22Rv1 (cell line): ENCODE measurements around the gene WDR38.
A peak's percentile ranks its signal among the peaks of the same experiment; 100 is the strongest.

Source experiments
- H3K27ac ChIP-seq: fragments of 450-650 bp; 2 replicates; pipeline ENCODE4 v1.5.1; 2017
- ZFX ChIP-seq: fragments of 450-650 bp; IDR thresholded peaks from 2 replicates; pipeline ENCODE4 v1.6.1; 2017; ENCODE audit warnings: antibody characterized with exemption, borderline replicate concordance
- TF ChIP-seq, protein P1 (sequence below): fragments of 450-650 bp; IDR thresholded peaks from 2 replicates; pipeline ENCODE4 v1.5.1; 2017; ENCODE audit warnings: mild to moderate bottlenecking

WDR38 gene

DNA sequence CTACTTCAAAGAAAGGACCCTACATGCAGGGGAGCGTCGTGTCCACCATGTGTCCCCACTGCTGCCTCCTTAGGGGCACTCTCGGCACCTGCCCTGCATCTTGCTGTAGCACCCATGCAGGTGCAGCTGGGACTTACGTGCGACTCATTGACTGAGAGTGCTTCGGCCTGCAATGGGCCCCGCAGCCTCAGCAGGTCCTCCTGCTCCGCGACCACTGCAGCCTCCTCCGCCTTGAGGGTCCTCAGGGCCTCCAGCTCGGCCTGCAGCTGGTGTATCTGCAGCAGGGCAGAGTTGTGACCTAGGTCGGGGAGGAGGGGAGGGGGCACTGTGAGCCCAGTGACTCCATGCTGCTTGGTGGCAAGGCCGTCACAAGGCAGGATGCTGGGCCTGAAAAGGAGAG, 35.7 kb downstream of the WDR38 start:
- TF ChIP-seq, protein P1, sequence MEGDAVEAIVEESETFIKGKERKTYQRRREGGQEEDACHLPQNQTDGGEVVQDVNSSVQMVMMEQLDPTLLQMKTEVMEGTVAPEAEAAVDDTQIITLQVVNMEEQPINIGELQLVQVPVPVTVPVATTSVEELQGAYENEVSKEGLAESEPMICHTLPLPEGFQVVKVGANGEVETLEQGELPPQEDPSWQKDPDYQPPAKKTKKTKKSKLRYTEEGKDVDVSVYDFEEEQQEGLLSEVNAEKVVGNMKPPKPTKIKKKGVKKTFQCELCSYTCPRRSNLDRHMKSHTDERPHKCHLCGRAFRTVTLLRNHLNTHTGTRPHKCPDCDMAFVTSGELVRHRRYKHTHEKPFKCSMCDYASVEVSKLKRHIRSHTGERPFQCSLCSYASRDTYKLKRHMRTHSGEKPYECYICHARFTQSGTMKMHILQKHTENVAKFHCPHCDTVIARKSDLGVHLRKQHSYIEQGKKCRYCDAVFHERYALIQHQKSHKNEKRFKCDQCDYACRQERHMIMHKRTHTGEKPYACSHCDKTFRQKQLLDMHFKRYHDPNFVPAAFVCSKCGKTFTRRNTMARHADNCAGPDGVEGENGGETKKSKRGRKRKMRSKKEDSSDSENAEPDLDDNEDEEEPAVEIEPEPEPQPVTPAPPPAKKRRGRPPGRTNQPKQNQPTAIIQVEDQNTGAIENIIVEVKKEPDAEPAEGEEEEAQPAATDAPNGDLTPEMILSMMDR: no peak
- no peak for TF ChIP-seq ZFX

DNA sequence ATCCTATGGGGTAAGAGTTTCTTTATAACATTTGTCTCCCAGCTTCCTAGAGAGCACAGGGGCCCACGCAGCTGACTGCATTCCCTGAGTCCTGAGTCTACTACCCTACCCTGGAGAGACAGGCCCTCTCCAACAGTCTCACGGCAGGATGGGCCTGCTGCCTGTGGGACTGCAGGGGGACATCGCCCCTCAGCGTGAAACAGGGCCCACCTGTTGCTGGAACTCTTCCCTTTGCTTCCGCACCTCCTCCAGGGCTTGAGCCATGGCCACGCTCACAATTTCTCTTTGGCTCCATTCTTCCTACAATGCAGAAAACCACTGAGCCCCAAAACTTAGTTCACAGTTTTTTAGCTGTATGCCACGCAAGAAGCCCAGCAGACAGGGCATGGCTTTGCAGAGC, 36.9 kb downstream of the WDR38 start:
- no peak for TF ChIP-seq ZFX
- TF ChIP-seq, protein P1: no peak
- H3K27ac ChIP-seq: no peak overlapping the region

More for the DNA sequence above, 35.7 kb downstream of the WDR38 start:
- no peak overlapping the region for H3K27ac ChIP-seq

DNA sequence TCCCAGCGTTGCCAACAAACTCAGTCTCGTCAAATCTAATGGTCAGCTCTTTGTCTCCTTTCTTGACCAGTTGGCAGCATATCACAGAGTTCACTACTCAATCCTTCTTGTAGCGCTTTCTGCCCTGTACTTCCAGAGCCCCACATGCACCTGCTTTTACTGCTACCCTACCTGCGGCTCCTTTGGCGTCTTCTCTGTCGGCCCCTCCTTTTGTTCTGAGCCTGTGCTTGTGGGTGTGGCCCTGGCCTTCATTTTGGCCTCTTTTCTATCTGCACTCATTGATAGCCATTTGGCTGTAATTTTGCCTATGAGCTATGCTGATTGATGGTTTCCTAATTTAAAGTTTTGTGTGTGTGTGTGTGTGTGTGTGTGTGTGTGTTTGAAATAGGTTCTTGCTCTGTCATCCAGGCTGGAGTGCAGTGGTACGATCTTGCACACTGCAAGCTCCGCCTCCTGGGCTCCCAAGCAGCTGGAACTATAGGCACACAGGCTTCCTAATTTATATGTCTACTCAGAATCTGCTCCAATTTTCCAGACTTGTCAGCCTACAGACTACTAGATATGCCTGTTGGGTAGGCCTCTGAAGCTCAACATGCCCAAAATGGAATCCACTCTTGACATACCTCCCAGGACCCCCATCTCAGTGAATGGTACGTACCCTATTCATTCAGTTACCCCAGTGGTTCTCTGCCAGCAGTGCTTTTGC, 40.9 kb downstream of the WDR38 start:
- no peak for TF ChIP-seq ZFX
- TF ChIP-seq, protein P1: 0 out of 2 replicates have a peak, but pooled peaks have one; percentile 21
- H3K27ac ChIP-seq: no peak overlapping the region

DNA sequence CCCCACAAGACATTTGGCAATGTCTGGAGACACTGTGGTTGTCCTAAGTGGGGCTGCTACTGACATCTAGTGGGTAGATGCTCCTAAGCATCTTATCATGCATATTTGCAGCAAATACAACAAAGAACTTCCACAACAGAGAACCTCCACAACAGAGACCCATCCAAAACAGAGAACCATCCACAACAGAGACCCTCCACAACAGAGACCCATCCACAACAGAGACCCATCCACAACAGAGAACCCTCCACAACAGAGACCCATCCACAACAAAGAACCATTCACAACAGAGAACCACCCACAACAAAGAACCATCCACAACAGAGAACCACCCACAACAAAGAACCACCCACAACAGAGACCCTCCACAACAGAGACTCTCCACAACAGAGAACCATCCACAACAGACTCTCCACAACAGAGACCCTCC, 41.5 kb downstream of the WDR38 start:
- no peak overlapping the region for H3K27ac ChIP-seq
- TF ChIP-seq ZFX: no peak
- TF ChIP-seq, protein P1: no peak; the same call in 1 of the 2 replicates

DNA sequence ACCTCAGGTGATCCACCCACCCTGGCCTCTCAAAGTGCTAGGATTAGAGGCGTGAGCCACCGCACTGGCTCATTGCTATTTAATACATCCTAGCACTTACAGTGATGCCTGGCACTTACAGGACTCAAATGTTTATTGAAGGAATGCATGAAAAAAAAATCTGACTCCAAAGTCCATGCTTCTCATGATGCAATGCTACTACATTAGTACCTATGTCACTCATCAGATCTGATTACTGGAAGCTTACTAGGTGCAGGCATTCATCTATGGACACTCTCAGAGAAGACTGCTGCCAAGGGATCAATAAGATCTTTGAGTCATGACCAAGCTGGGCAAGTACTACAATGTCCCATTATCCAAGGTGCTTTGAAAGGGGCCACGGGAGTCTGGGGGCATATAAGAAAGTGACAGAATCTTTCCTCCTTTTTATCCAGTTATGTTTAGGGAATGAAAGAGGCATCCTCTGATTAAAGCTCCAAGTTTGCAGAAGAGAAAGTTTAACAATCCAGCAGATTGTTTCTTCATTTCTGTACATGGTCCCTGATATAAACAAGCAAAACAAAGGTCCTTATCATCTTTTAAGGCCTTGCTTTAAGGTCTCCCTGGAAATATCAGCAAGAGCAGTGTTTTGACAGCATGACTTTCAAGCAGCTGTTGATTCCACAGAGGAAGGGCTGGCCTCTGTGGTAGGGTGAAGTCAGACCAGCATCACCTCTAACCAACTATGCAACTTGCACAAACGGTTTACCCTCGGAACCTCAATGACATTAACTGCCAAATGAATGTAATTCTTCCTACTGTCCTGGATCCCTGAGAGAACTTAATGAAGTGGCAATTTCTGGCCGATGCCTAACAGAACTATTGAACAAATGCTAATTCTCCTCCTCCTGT, 44.6 kb downstream of the WDR38 start:
- H3K27ac ChIP-seq: no peak overlapping the region

DNA sequence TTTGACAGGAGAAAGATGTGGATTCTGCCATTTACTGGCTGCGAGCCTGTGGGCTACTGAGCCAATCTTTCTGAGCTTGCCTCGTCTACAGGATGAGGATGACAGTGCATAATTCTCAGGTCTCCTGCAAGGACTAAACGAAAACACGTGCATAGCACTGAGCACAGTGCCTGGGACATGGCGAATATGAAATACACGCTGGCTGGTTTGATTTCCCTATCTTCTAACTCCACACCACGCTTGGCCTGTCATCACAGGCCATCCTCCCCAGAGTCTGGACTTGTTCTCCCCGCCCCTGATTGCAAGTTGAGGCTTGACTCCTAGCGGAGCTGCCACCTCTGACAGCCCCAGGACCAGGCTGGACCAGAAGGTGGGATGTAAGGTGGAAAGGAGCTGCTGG, 46.6 kb downstream of the WDR38 start:
- TF ChIP-seq ZFX: no peak
- TF ChIP-seq, protein P1: no peak
- H3K27ac ChIP-seq: no peak overlapping the region

More for the DNA sequence above, 44.6 kb downstream of the WDR38 start:
- no peak for TF ChIP-seq ZFX
- TF ChIP-seq, protein P1: no peak

DNA sequence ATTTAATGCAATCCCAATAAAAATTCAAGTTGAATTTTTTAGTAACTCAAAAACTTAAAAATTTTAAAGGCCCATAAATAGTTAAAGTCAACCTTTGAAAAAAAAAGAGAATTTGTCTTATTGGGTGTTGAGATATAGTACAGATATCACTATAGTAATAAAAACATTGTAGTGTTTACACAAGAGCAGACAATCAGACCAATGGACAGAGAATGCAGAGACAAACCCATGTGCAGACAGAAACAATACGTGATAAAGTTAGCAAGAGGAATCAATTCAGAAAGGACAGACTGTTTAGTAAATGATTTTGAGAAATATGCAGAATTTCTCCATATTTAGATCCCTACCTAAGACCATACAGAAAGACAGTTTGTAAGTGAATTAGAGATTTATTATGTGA, 53.7 kb downstream of the WDR38 start:
- TF ChIP-seq ZFX: no peak
- TF ChIP-seq, protein P1: no peak
- H3K27ac ChIP-seq: no peak overlapping the region
